Astrocyte (in vitro differentiated cells and primary cell): Measurements from ENCODE around the gene CD22.

ENCODE experiments used
- EZH2 ChIP-seq: IDR thresholded peaks from 2 replicates; pipeline ENCODE4 v1.6.1; 2012; ENCODE audit warnings: mild to moderate bottlenecking, low read length, inconsistent platforms; ENCODE audit not compliant: insufficient read depth
- TF ChIP-seq, protein P1 (sequence below): IDR thresholded peaks from 2 replicates; pipeline ENCODE4 v1.5.1; 2011; ENCODE audit warnings: low read depth, mild to moderate bottlenecking, inconsistent platforms, low read length, moderate library complexity; ENCODE audit not compliant: insufficient read depth

- TF ChIP-seq, protein P1, sequence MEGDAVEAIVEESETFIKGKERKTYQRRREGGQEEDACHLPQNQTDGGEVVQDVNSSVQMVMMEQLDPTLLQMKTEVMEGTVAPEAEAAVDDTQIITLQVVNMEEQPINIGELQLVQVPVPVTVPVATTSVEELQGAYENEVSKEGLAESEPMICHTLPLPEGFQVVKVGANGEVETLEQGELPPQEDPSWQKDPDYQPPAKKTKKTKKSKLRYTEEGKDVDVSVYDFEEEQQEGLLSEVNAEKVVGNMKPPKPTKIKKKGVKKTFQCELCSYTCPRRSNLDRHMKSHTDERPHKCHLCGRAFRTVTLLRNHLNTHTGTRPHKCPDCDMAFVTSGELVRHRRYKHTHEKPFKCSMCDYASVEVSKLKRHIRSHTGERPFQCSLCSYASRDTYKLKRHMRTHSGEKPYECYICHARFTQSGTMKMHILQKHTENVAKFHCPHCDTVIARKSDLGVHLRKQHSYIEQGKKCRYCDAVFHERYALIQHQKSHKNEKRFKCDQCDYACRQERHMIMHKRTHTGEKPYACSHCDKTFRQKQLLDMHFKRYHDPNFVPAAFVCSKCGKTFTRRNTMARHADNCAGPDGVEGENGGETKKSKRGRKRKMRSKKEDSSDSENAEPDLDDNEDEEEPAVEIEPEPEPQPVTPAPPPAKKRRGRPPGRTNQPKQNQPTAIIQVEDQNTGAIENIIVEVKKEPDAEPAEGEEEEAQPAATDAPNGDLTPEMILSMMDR = no peak
- TF ChIP-seq EZH2 = no peak
Measured at GRCh38 chr19:35378356-35378755, 49.4 kb downstream of the CD22 start.
